GM21529 (cell line): Measurements from ENCODE around the gene SLC10A1.

Experiments used
- ATAC-seq: cut with Tn5 transposase; IDR thresholded peaks from one replicate; pipeline ENCODE4 v1.9.1; 2021; ENCODE audit not compliant: unreplicated experiment

SLC10A1 gene

GRCh38 chr14:69808919-69809808 is 12.1 kb upstream of the SLC10A1 start:
- ATAC-seq = no peak

- no peak for ATAC-seq
Measured at GRCh38 chr14:69807192-69807591, 10.2 kb upstream of the SLC10A1 start.

- no peak for ATAC-seq
Measured at GRCh38 chr14:69804902-69805301, 7.9 kb upstream of the SLC10A1 start.

- ATAC-seq = no peak
Measured at GRCh38 chr14:69803753-69804152, 6.7 kb upstream of the SLC10A1 start.

- no peak for ATAC-seq
Measured at GRCh38 chr14:69798339-69798735, 1.3 kb upstream of the SLC10A1 start.

- ATAC-seq = no peak
Measured at GRCh38 chr14:69797573-69798338, 715 bp upstream of the SLC10A1 start.

- no peak for ATAC-seq
Measured at GRCh38 chr14:69795691-69796090, 1.4 kb downstream of the SLC10A1 start.

GRCh38 chr14:69794791-69795190 is 2.2 kb downstream of the SLC10A1 start:
- ATAC-seq = no peak

GRCh38 chr14:69792887-69793421 is 4.1 kb downstream of the SLC10A1 start:
- no peak for ATAC-seq

GRCh38 chr14:69789118-69789640 is 7.9 kb downstream of the SLC10A1 start:
- no peak for ATAC-seq

GRCh38 chr14:69786603-69787002 is 10.4 kb downstream of the SLC10A1 start:
- no peak for ATAC-seq

- no peak for ATAC-seq
Measured at GRCh38 chr14:69784942-69785341, 12.1 kb downstream of the SLC10A1 start.

- ATAC-seq = no peak
Measured at GRCh38 chr14:69780952-69781351, 16.1 kb downstream of the SLC10A1 start.

GRCh38 chr14:69780092-69780491 is 16.9 kb downstream of the SLC10A1 start:
- ATAC-seq = no peak

GRCh38 chr14:69779088-69779487 is 18.0 kb downstream of the SLC10A1 start:
- ATAC-seq = no peak

- ATAC-seq = no peak
Measured at GRCh38 chr14:69776875-69777453, 20.1 kb downstream of the SLC10A1 start.

GRCh38 chr14:69775012-69775411 is 22.0 kb downstream of the SLC10A1 start:
- ATAC-seq = no peak

GRCh38 chr14:69773571-69774276 is 23.3 kb downstream of the SLC10A1 start:
- no peak for ATAC-seq

- ATAC-seq = no peak
Measured at GRCh38 chr14:69772082-69773017, 24.7 kb downstream of the SLC10A1 start.

- ATAC-seq = no peak
Measured at GRCh38 chr14:69771136-69771535, 25.9 kb downstream of the SLC10A1 start.
